GM13977 (cell line): Measurements from ENCODE around the gene BRD3.

Experiments used
- DNase-seq: peaks from one replicate; pipeline ENCODE4 v3.0.0; 2012; ENCODE audit warnings: low spot score
- CTCF ChIP-seq: IDR thresholded peaks from 2 replicates; pipeline ENCODE4 v1.5.1; 2012; ENCODE audit warnings: mild to moderate bottlenecking, control low read depth; ENCODE audit not compliant: insufficient read depth; ENCODE audit errors: extremely low read depth, missing control alignments
- in situ Hi-C: fragments of 300-500 bp; cut with MboI; formaldehyde crosslinking; loops from one replicate; pipeline ENCODE4 v1.12.0; 2022; ENCODE audit warnings: low sequenced_read_pairs, low pct_unique_long_range_greater_than_20kb, mixed read lengths, inconsistent platforms; ENCODE audit not compliant: unreplicated experiment

BRD3 gene

DNA sequence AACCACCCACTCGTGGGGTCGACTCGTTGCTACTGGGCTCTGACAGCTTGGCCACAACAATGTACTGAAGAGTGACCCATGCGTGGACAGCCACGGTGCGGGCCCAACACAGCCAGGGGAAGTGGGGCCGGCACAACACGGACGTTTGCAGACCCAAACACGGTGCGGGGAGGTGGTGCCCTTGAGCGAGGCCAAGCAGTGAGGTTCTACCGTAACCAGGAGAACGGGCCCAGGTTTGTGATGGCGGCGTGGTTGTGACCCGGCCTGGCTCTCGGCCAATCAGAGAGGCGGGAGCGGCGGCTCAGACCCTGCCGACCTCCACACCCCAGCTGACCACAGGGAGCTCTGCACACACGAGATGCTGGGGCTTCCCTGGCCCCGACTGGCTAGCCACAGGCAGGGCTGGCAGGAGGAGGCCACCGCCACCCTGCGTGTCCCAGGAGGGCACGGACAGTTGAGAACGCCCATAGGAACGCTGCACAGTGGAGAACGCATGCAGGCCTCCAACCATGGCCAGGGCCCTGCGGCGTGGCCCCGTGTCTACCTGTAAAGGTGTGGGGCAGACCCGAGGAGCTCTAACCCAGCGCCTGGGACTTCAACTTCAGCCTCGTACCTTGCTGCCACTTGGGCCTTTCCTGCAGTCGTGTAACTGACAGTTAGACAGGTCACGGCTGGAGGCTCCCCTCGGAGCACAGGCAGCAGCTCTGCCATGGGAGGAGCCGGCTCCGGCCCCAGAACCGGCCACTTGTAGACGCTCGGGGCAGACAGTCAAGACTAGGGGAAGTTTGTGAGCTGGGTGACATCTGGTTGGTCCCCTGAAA, 13.7 kb downstream of the BRD3 start:
- no peak for DNase-seq
- TF ChIP-seq CTCF: no peak
- in situ Hi-C loops: no loop called here

DNA sequence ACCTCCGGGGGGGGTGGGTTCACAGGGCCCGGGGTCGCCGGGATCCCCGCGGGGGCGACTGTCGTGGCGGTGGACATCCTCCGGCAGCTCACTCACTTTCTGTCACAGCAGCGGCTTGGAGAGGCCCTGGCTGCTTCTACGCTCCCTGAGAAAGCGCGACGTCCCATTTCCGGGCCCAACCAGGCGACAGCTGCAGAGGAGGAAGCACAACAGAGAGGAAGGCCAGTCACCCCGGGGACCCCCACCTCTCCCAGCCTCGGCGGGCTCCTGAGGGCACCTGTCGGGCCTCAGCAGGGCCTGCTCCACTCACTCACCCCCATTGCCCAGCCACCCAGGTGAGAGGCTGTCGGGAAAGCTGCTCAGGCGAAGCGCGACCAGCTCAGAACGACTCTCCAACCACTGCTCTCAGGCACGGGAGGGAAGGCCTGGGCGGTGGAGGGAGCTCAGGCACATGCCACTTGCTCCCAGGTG, 14.4 kb downstream of the BRD3 start:
- in situ Hi-C loops: no loop called here
- no peak for TF ChIP-seq CTCF
- no peak for DNase-seq

GRCh38 chr9:134052941-134053340, 14.9 kb downstream of the BRD3 start:
- TF ChIP-seq CTCF: no peak
- in situ Hi-C loops: no loop called here

GRCh38 chr9:134052491-134052890, 15.3 kb downstream of the BRD3 start:
- no peak for DNase-seq
- TF ChIP-seq CTCF: no peak
- in situ Hi-C loops: no loop called here

More at GRCh38 chr9:134052941-134053340, 14.9 kb downstream of the BRD3 start:
- no peak for DNase-seq

DNA sequence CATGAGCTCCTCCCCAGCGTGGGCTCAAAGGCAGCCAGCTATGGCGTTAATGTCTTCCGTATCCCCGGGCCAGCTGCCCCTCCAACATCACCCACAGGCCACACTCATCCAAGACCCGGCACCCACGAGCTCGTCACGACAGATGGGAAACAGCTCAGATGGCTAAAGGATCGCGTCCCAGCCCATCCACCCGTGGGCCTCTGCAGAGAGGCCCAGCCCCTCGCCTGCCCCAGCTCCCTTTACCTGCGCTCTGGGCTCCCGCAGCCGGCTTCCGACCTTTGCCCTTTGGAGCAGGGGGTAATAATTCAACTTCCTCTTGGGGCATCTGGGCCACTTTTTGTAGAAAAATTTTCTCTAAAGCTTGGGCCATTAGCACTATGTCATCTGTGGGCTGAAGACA, 16.5 kb downstream of the BRD3 start:
- DNase-seq: no peak
- no peak for TF ChIP-seq CTCF
- in situ Hi-C loops: no loop called here

DNA sequence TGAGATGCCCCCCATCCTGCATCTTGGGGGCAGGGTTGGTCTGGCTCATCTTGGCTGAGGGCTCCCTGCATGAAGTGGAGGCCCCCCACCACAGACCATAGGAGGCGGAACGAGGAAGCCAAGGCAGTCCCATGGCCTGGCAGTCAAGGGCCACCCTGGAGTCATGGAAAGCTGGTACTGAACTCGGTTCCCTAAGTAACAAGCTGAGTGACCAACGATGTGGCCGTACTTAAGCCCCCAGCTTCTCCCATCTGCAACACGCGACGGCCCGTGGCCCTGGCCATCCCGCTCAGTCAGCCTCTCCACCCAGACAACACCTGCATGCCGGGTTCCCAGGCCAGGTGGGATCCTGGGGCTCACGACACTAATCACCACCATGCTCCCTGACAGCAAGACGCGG, 17.1 kb downstream of the BRD3 start:
- TF ChIP-seq CTCF: no peak
- in situ Hi-C loops: no loop called here
- no peak for DNase-seq
